Smooth muscle cell (in vitro differentiated cells): ENCODE data around the gene CYSRT1. TPM values are rescaled to one million over a fixed set of nuclear protein-coding genes. Genes with fewer than 3 reads are reported as not detected.

Experiments
- DNase-seq: peaks from one replicate; lab custom pipeline; 2025; ENCODE audit not compliant: unreplicated experiment; lab: John Stamatoyannopoulos, UW
- H2AFZ ChIP-seq: fragments of 200-600 bp; sonication (generic); 2 replicates; pipeline ENCODE4 v1.6.0; 2016; ENCODE audit warnings: antibody characterized with exemption, low read depth, mild to moderate bottlenecking
- H3F3A ChIP-seq: fragments of 200-600 bp; sonication (generic); 2 replicates; pipeline ENCODE4 v1.6.0; 2017; ENCODE audit warnings: antibody characterized with exemption, low read depth
- H3K27ac ChIP-seq: fragments of 200-600 bp; sonication (generic); 2 replicates; pipeline ENCODE4 v1.5.1; 2016; ENCODE audit warnings: low read depth, mild to moderate bottlenecking
- H3K27me3 ChIP-seq: fragments of 200-600 bp; sonication (generic); 2 replicates; pipeline ENCODE4 v1.6.1; 2016; ENCODE audit warnings: low read depth, mild to moderate bottlenecking
- H3K36me3 ChIP-seq: fragments of 200-600 bp; sonication (generic); 2 replicates; pipeline ENCODE4 v1.5.1; 2016; ENCODE audit warnings: low read depth
- H3K4me1 ChIP-seq: fragments of 200-600 bp; sonication (generic); 2 replicates; pipeline ENCODE4 v1.5.1; 2016; ENCODE audit warnings: low read depth
- H3K4me2 ChIP-seq: fragments of 200-600 bp; sonication (generic); 2 replicates; pipeline ENCODE4 v1.6.0; 2016; ENCODE audit warnings: mild to moderate bottlenecking
- H3K4me3 ChIP-seq: fragments of 200-600 bp; sonication (generic); 2 replicates; pipeline ENCODE4 v1.5.1; 2016; ENCODE audit warnings: mild to moderate bottlenecking
- H3K79me2 ChIP-seq: fragments of 200-600 bp; sonication (generic); 2 replicates; pipeline ENCODE4 v1.6.0; 2016; ENCODE audit warnings: low read depth, mild to moderate bottlenecking
- H3K9ac ChIP-seq: fragments of 200-600 bp; sonication (generic); 2 replicates; pipeline ENCODE4 v1.6.0; 2016; ENCODE audit warnings: low read depth
- H3K9me3 ChIP-seq: fragments of 200-600 bp; sonication (generic); replicated peaks from 2 replicates; pipeline ENCODE4 v1.5.1; 2016; ENCODE audit warnings: low read depth
- H4K20me1 ChIP-seq: fragments of 200-600 bp; sonication (generic); 2 replicates; pipeline ENCODE4 v1.6.0; 2016; ENCODE audit warnings: low read depth
- WGBS: methylation state at CpG from one replicate; pipeline ENCODE4 v1.1.7; 2016; ENCODE audit warnings: low lambda C conversion rate; 5-methylcytosine and 5-hydroxymethylcytosine counted together
- polyA plus RNA-seq: library from polyadenylated mRNA; unstranded; fragments of >200 nt; fragmentation: Nextera tagmentation; extraction: Ambion mirVana; gene quantifications from 2 replicates; pipeline ENCODE4 v1.2.1, GENCODE V29; 2016
- total RNA-seq: library from RNA; depleted of rRNA; stranded (reverse); fragments of >200 nt; gene quantifications from 2 replicates; pipeline ENCODE4 v1.2.3, GENCODE V29; 2014
- TF ChIP-seq, protein P1 (sequence below): fragments of 200-600 bp; sonication (generic); IDR thresholded peaks from 2 replicates; pipeline ENCODE4 v1.5.1; 2017; ENCODE audit warnings: borderline replicate concordance, mild to moderate bottlenecking, antibody characterized with exemption; ENCODE audit not compliant: insufficient read depth, poor library complexity, severe bottlenecking

The CYSRT1 gene
- total and polyA plus RNA-seq, 2 experiments from 2014 or later, result 2.3 to 2.4 TPM

DNA sequence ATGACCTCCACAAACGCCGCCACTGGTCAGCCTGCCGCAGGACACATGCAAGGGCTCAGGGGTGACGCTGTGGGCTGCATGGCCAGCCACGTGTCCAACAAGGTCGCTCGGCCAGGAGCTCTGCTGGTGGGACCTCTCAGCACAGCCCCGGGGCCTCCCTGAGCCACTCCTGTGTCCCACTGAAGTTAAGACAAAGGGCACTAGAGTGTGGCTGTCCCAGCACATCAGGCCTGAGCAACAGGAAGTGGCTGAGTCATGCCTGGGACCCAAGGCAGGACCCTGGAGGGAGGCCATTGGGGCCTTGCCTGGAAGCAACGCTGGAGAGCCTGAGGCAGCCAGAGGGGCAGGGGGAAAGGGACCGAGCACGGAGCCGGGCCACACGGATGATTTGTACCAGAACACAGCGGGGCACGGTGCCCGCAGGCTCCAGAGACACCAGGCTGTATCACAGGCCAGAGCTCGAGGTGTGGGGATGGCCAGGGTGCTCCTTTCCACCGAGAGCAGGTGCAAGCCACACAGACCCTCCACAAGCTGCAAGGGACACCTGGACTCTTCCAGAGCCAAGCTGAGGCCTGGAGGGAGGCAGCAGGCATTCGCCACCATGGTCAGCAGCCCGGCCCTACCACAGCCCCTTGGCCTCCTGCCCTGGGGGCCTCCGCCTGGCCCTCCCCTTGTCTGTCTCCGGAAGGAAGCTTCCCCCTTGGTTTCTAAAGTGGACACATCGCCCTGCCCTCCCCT lies 46.6 kb upstream of the CYSRT1 start:
- no peak overlapping the region for H3K4me3 ChIP-seq
- no peaks in the 10 kb centered on the region for H3K4me1 ChIP-seq
- no peaks in the 10 kb centered on the region for H3K9me3 ChIP-seq
- 94% methylated on average over 23 of the region's 23 CpGs for WGBS
- H3F3A ChIP-seq, result no peaks in the 10 kb centered on the region
- no peaks in the 10 kb centered on the region for H3K27me3 ChIP-seq
- H3K4me2 ChIP-seq, result no peak overlapping the region
- DNase-seq, result no peak
- H3K9ac ChIP-seq, result no peak overlapping the region
- no peak overlapping the region for H3K27ac ChIP-seq
- H3K36me3 ChIP-seq, result no peaks in the 10 kb centered on the region
- no peak overlapping the region for H2AFZ ChIP-seq
- H4K20me1 ChIP-seq, result no peaks in the 10 kb centered on the region
- H3K79me2 ChIP-seq, result no peaks in the 10 kb centered on the region
- TF ChIP-seq, protein P1, sequence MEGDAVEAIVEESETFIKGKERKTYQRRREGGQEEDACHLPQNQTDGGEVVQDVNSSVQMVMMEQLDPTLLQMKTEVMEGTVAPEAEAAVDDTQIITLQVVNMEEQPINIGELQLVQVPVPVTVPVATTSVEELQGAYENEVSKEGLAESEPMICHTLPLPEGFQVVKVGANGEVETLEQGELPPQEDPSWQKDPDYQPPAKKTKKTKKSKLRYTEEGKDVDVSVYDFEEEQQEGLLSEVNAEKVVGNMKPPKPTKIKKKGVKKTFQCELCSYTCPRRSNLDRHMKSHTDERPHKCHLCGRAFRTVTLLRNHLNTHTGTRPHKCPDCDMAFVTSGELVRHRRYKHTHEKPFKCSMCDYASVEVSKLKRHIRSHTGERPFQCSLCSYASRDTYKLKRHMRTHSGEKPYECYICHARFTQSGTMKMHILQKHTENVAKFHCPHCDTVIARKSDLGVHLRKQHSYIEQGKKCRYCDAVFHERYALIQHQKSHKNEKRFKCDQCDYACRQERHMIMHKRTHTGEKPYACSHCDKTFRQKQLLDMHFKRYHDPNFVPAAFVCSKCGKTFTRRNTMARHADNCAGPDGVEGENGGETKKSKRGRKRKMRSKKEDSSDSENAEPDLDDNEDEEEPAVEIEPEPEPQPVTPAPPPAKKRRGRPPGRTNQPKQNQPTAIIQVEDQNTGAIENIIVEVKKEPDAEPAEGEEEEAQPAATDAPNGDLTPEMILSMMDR, result no peak

DNA sequence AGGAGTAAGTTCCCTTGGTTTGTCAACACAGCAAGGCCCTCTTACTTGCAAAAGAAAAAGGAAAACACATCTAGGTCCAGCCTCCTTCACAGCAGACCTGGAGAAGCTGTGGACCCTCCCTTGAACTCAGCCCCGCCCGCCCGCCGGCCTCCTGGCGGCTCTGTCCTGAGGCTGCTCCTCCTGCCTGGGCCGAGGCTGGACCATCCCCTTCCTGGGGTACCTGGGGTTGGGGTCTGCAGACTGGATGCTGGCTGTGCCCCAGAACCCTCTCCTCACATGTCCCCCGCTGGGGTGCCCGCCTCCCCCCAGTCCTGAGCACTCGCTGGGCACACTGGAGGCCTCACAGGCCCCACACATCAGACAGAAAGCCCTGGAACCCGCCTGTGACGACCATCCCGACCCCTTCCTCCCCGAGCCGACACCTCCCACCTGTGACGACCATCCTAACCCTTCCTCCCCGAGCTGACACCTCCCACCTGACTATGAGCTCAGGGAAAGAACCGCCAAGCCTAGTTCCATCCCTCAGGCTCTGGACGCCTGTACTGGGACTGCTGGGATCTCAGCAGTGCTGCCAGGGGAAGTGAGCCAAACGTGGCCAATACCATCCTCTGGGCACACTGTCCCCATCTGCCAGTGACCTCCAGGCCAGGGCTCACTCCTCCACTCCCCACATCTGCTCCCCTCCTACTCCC lies 45.9 kb upstream of the CYSRT1 start:
- Histone ChIP-seq H3K4me1 (no peaks in the 10 kb centered on the region), H3K4me3 (no peak overlapping the region), H3K27me3 (no peaks in the 10 kb centered on the region), H3K4me2 (no peak overlapping the region), H4K20me1 (no peaks in the 10 kb centered on the region), H3F3A (no peaks in the 10 kb centered on the region), H3K27ac (no peak overlapping the region), H3K9me3 (no peaks in the 10 kb centered on the region), H2AFZ (no peak overlapping the region), H3K79me2 (no peaks in the 10 kb centered on the region), H3K9ac (no peak overlapping the region), H3K36me3 (no peaks in the 10 kb centered on the region)
- TF ChIP-seq, protein P1, result no peak
- 95% methylated on average over 19 of the region's 19 CpGs for WGBS
- no peak for DNase-seq

DNA sequence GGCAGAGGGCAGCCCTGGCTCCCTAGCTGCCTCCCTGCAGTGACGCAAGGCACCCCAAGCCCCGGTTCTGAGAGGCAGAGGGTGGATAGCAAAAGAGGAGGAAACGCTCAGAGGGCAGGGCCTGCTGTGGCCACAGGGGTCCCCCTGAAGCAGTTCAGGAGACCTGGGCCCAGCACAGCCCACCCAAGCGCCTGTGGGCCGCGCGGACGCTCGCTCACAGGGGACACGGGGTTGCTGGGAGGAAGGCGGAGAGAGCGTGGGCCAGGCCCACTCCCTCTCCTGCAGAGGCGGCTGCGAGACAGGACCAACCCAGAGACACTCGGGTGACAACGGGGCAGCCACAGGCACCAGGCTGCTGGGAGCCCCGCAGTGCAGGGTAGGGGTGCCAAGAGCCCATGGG lies 45.2 kb upstream of the CYSRT1 start:
- no peaks in the 10 kb centered on the region for H3K36me3 ChIP-seq
- no peaks in the 10 kb centered on the region for H3K4me1 ChIP-seq
- WGBS, result 97% methylated on average over 17 of the region's 17 CpGs
- H3K79me2 ChIP-seq, result no peaks in the 10 kb centered on the region
- H3K27ac ChIP-seq, result no peak overlapping the region
- no peaks in the 10 kb centered on the region for H3K9me3 ChIP-seq
- H3K27me3 ChIP-seq, result no peaks in the 10 kb centered on the region
- H4K20me1 ChIP-seq, result no peaks in the 10 kb centered on the region
- TF ChIP-seq, protein P1, result no peak
- H3K4me2 ChIP-seq, result no peak overlapping the region
- no peak overlapping the region for H3K4me3 ChIP-seq
- H2AFZ ChIP-seq, result no peak overlapping the region
- DNase-seq, result no peak
- no peak overlapping the region for H3K9ac ChIP-seq
- H3F3A ChIP-seq, result no peaks in the 10 kb centered on the region
